Measurements from ENCODE around the gene CLK2.
"Not testable (repeated sequence)": the region's sequence is repeated elsewhere in the genome, so short reads cannot be mapped to it uniquely, and the experiment has no call there.

The CLK2 gene

DNA sequence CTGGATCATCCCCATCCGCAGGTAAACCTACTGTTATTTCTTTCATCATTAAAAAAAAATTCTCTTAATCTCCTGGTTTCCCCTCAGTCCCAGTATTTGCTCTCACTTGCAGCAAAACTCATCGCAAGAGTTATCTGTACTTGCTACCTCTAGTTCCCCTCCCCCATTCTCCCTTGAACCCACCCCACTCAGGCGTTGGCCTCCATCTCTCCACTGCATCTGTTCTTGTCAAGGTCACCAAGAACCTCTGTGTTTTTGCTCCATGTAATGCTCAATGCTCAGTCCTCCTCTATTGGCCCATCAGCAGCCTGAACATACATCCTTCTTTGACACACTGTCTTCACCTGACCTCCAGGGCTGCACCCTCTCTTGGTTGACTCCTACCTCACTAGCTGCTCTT, 23.4 kb upstream of the CLK2 start:
- no peak for DNase-seq (ENCODE audit: low spot score)

DNA sequence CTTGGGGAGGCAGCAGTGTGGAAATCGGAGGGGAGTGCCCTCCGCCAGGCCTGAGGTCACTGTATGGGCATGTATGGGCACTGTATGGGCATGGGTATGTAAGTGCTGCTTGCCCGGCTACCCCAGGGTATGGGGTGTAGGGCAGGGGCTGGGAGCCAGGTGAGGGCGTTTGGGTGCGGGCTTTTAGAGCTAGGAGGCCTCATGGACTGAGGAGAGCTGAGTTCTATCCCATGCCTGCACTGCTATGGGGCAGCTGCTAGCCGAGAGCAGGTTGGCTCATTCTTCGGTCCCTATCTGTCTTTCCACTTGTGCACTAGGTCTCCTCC, 22.6 kb upstream of the CLK2 start:
- no peak for DNase-seq (ENCODE audit: low spot score)

DNA sequence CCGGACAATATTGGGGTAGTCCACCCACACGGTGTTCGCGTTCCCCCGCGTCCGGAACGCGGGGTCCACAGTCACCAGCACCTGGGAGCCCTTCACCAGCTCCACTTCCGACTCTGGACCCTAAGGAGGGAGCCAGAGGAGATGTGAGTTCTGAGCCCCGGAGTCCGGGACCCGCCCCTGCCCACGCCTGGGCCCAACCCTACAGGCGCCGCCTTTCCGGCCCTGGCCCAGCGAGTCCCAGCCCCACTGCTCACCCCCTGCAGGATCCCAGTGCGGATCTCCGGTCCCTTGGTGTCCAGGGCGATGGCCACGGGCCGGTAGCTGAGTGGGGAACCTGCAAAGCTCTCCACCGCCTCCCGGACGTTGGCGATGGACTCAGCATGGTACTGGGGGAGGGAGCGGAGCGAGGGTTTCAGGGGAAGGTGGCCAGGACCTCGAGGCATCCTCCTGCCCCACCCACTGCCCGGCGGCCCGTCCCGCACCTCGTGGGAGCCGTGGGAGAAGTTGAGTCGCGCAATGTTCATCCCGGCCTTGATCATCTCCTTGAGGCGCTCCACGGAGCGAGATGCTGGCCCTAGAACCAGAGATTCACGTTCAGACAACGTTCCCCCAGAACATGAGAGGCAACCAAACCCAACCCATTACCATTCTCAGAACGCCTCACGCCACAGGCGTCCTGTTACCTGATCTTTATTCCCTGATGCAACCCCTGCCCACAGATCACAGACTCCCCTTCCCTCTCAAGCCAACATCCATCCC, 22.1 kb upstream of the CLK2 start:
- no peak for DNase-seq (ENCODE audit: low spot score)

DNA sequence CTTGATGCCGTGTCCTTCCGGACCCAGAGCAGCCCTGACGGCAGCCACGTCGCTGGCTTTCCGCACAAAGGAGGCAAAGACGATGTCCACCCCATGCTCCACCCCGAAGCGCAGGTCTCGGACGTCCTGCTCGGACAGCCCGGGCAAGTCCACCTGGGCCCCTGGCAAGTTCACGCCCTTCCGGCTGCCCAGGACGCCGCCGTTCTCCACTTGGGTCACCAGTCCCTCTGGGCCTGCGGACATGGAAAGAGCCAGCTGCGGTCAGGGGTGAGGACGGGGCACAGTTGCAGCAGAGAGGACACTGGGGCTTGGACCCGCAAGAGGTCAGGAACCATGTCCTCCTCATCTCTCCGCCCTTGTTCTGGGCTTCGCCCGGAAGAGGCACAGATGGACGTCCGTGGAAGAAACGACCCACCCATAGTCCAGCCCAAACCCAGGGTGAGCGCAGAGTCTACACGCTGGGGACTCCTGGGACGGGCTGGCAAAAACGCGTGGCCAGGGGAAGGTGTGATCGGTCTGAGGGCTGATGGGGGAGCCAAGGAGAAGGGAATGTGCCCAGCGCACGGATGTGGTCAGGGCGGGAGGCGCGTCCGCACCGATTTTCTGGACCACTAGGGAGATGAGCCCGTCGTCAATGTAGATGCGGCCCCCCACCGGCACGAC, 21.3 kb upstream of the CLK2 start:
- DNase-seq (ENCODE audit: low spot score): no peak

DNA sequence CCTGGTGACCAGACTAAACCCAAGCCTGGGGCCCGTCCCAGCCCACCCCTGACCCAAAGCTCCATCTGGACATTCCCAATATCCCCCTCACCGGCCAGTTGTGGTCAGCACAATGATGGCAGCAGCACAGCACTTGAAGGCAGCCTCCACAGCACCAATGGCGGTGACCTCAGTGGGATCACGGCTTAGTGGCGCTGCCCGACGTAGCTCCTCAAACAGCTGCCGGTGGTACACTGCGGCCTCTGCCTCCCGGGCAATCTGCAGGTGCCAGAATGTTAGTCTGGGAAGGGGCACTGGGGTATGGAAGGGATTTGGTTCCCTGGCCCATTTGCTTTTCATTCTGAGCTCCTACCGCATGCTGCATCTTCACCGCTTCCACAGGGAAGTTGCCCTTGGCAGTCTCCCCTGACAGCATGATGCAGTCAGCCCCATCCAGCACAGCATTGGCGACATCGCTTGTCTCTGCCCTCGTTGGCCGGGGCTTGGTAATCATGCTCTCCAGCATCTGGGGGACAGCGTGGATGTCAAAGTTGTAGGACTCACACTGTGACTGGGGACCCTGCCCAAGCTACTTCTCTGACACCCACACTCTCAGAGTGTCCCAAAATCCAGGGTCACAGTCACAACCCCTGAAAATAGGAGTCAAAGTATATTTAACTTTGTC, 19.9 kb upstream of the CLK2 start:
- DNase-seq (ENCODE audit: low spot score): no peak

DNA sequence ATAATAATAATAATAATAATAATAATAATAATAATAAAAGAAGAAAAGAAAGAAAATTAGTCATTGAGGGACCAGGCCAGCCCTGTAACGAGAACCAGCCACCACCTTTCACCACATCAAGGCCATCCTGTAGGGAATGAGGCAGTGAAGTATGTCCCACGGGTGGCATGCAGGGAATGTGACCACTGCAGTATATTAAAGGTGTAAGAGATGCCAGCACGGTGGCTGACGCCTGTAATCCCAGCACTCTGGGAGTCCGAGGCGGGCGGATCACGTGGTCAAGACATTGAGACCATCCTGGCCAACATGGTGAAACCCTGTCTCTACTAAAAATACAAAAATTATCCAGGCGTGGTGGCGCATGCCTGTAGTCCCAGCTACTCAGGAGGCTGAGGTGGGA, 17.7 kb upstream of the CLK2 start:
- DNase-seq (ENCODE audit: low spot score): not testable (repeated sequence)

DNA sequence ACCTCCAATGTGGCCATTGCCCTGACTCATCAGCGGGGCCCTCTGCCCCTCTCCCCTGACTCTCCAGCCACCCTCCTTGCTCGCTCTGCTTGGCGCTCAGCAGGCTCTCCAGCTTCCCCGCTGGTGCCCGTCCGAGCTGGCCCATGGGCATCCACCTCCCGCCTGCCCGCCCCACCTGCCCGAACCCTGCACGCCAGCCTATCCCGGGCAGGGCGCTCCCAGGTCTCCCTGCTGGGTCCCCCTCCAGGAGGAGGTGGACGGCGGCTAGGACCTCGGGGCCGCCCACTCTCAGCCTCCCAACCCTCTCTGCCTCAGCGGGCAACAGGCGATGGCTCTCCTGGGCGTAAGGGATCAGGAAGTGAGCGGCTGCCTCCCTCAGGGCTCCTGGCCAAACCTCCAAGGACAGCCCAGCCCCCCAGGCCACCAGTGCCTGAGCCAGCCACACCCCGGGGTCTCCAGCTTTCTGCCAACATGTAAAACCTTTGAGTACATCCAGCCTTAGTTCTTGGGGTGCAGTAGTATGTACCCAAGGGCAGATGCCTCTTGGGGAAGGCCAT, 14.8 kb upstream of the CLK2 start:
- DNase-seq (ENCODE audit: low spot score): no peak

DNA sequence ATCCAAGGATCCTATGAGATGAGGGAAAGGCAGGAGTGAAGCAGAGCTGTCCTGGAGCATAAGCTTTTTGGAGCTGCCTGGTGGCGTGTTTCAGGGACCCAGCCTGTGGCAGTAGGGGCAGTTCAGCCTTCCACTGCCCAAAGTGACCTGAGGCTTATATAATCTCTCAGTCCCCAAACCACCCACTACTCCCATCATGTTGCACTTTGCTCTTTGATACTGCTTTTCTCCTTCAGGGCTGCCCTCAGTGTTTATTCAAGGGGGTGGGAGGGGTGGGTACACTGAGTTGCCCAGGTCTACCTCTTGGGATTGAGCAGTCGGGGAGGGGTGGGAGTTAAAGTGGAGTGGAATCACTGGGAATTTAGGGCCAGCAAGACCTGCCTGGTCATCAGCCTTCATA, 13.2 kb upstream of the CLK2 start:
- no peak for DNase-seq (ENCODE audit: low spot score)

DNA sequence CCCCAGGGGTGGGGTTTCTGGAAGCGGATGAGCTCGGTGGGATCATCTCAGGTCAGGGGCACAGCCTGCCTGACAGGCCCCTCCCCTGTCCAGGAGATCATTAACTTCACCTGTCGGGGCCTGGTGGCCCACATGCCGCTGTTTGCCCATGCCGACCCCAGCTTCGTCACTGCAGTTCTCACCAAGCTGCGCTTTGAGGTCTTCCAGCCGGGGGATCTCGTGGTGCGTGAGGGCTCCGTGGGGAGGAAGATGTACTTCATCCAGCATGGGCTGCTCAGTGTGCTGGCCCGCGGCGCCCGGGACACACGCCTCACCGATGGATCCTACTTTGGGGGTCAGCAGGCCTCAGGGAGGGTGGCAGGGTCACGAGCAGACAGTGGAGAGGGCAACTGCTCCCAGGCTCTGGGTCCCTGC, 12.3 kb upstream of the CLK2 start:
- no peak for DNase-seq (ENCODE audit: low spot score)

DNA sequence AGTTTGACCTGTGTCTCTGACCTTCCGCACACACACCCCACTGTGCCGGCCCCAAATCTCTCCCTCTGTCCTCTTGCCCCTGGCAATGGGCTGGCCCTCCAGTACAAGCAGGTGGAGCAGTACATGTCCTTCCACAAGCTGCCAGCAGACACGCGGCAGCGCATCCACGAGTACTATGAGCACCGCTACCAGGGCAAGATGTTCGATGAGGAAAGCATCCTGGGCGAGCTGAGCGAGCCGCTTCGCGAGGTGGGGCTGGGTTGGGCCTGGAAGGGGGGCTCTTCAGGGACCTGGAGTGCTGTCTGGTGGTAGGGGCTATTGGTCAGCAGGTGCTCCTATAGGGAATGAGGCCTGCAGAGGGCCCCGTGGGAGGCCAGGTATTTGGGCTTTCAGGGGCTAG, 11.8 kb upstream of the CLK2 start:
- no peak for DNase-seq (ENCODE audit: low spot score)

DNA sequence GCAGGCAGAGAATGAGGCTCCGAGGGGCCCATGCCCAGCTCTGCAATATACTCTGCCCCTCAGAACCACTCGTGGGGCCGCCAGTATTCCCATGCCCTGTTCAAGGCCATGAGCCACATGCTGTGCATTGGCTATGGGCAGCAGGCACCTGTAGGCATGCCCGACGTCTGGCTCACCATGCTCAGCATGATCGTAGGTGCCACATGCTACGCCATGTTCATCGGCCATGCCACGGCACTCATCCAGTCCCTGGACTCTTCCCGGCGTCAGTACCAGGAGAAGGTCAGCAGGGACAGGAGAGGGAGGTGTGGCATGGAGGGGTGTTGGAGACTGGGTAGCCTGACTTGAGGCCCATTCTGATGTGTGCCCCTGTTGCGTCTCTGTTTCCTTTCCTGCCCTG, 11.2 kb upstream of the CLK2 start:
- DNase-seq (ENCODE audit: low spot score): no peak

DNA sequence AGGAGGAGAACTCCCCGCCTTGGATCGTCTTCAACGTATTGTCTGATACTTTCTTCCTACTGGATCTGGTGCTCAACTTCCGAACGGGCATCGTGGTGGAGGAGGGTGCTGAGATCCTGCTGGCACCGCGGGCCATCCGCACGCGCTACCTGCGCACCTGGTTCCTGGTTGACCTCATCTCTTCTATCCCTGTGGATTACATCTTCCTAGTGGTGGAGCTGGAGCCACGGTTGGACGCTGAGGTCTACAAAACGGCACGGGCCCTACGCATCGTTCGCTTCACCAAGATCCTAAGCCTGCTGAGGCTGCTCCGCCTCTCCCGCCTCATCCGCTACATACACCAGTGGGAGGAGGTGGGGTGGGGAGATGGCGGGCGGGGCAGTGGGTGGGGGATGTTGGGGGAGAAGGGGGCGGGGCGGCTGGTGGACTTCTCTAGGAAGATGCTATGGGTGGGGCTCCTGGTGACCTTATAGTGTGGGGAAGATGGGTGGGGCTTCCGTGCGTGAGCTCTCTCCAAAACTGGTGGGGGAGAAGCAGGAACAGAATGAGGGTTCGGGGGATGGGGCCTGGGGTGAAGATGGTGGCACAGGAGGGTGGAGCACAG, 9.3 kb upstream of the CLK2 start:
- DNase-seq (ENCODE audit: low spot score): no peak

DNA sequence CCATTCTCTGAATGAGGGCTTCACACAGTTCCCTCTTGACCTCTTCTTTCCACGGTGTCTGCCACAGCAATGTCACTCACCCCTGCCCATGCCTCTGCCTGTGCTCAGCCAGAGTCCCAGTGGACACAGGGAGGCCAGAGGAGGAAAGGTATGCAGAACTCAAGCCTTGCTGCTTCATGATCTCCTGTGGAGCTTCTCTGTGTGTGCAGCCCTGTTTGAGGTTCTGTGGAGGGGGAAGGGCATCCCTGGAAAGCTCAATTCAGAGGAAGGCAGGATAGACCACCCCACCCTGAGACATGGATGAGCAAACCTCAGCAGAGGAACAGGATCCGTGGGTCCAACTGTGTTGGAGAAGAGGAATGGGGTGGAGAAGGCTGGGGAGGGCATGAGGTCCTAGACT, 6.0 kb upstream of the CLK2 start:
- no peak for DNase-seq (ENCODE audit: low spot score)

DNA sequence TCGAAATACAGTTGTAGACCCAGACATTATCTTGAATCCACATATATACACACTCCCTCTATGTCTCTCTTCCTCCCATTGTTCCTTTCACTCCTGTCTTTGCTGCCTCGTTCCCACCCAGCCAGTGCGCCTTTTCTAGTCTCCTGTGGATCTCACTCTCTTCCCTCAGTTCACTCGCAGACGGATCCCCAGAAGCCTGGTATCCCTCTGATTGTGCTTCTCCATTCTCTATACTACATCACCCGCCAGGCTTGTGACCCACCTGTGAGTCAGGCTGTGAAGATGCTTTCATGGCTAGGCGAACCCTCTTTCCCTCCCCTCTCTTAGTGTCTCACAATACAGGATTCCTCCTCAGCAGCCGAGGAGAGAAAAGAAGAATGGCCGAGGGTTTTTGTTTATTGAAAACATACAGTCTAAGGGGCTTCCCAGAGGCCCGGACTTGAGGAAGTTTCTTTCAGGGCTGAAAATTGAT, 5.4 kb upstream of the CLK2 start:
- DNase-seq (ENCODE audit: low spot score): no peak

DNA sequence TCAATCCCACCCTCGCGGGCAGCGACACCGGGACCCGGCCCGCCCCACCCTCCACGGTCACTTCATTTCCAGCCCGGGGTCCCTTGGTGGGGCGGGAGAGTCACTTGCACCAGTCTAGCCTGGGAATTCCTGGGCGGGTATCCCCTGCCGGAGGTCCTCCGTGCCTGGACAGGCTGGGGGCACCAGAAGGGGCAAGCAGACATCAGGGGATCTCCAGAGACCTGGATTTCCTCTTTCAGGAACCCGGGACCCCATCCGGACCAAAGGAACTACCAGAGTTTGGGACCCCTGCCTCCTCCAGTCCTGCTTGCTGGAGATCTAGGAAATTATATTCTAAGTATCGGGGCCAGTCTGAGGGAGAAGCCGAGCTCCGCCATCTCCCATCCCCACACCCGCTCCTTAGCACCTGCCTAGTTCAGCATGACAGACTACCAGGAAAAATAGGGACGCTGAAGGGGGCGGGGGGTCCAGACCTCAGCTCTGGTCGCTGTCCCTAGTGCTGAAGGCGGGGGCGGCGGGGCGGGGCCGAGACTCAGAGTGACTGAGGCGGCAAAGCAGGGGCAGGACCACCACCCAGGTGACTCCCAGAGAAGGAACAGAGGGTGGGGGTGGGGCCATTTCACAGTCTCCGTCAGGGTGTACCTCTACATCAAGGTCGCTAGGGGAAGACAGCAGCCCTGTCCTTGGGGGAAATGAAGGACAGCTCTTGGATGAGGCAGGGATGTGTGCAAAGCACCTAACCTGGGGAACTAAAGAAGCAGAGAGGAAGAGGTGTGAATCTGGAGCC, 4.8 kb upstream of the CLK2 start:
- DNase-seq (ENCODE audit: low spot score): peak; percentile 80

DNA sequence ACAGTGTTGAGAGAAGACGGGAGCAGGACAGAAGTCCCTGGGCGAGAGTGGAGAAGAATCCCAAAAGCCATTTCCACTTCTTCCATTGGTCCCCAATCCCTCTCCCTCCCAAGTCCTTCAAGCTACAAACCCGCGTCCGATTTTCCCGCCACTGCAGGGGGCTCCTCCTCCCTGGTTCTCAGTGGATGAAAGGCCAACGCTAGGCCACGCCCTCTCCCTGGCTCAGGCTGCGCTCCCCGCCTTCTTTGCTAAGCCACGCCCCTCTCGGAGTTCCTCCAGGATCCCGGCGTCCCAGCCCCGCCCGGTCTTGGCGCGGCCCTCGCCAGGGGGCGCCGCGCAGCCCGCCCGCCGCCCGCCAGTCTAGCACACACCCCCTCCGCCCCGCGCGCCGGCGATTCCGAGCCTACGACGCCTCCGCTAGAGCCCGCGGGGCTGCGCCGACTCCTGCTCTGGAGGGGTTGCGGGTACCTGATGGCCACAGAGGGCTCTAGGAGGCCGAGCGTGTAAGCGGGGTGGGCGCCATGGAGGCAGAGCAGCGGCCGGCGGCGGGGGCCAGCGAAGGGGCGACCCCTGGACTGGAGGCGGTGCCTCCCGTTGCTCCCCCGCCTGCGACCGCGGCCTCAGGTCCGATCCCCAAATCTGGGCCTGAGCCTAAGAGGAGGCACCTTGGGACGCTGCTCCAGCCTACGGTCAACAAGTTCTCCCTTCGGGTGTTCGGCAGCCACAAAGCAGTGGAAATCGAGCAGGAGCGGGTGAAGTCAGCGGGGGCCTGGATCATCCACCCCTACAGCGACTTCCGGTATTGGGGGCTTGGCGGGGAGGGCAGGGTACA, 4.0 kb upstream of the CLK2 start, which contains the start of gene HCN3:
Gene HCN3, plus strand, starts transcription at position 394 of the 832 bp plus-strand sequence. Its CDS starts 128 bp downstream, at position 522.
- peak; percentile 96 for DNase-seq (ENCODE audit: low spot score)

DNA sequence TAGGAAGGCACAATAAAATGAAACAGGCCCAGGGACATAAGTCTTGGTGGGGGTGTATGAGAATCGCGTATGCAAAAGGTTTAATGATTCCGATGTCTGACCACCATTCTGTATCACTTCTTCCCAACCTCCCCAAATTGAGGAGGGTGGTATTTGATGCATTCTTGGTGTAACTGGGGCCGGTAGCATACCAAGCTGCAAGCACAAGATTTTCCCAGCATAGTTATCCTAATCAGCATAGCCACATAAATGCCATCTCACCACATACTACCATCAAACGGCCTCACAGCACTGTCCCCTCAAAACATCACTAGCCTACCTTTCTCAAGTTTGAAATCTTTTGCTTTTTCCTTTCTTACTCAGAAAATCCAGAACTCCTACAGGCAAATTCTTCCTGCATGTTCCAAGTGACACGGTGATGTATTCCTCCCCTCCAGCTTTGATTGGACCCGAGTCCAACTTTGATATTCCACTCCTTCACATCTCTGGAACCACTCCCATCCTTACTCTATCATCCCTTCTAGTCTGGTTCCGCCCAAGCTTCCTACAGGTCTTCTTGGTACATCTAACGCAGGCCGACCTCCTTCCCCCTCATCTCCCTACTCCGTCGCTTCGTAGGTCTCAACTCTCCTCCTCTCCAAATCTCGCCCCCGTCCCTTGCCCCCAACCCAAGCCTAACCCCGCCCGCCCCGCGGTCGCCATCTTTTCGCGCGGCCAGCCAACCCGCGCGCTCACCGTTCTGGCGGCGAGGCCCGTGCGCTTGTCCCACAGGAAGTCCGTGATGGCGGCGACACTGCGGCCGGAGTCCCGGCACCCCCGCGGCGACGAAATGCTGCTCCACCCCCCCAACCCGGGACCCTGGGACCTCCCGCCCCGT, 600 bp downstream of the CLK2 start:
- DNase-seq (ENCODE audit: low spot score): no peak

DNA sequence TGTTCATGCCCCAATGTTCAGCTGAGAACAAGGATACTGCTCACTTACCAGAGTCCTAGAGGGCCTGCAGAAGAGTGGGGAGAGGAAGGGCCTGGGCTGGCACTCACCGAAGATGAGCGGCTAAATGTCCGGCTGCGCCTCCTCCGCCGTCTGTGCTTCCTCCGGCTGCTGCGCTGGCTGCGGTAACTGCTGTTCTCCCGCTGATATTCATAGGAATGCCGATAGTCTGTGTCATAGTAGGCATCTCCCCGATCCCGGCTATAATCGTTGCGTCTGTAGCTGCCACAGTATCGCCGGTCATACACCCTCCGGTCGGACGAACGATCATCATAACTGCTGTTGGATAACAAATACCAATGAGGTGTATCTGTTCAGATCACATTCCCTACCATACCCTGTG, 3.9 kb downstream of the CLK2 start:
- DNase-seq (ENCODE audit: low spot score): no peak

DNA sequence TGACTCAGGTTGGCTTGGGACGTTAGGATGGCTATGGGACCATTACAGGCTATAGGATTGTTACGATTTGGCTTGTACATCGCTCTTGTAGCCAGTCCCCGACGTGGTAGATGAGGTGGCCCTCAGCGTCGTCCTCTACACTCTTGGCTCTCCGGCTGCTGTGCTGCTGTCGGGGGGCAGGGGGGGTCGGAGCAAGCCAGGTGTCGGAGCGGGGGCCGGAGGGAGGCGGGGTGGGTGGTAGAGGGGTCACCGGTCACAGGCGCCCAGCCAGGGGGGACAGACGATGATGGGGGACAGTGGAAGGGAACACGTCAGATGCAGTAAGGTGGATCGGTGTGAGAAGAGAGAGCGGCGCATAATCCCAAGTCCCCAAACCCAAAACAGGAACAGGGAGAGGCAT, 4.7 kb downstream of the CLK2 start:
- DNase-seq (ENCODE audit: low spot score): no peak

DNA sequence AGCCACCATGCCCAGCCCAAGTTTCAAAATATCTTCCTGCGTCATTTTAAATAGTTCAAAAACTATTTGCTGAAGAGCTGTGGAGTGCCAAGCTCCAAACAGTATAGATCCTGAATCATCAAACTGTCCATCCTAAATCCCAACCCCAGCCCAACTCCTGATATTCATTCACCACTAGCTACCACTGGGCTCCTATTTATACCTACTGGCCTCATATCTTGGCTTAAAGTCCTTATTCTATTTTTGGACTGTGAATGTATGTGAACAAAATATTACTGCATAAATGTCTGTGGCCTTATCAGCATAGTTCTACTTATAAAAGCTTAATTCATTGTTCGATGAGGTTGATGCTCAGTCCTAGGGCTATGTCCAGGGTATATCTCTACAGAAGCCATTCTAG, 5.9 kb downstream of the CLK2 start:
- DNase-seq (ENCODE audit: low spot score): no peak

Measured in germinal center (tissue), 1 donor.